GM13977 (cell line): ENCODE measurements around the gene BPNT1.

ENCODE experiments used
- DNase-seq: peaks from one replicate; pipeline ENCODE4 v3.0.0; 2012; ENCODE audit warnings: low spot score
- CTCF ChIP-seq: IDR thresholded peaks from 2 replicates; pipeline ENCODE4 v1.5.1; 2012; ENCODE audit warnings: mild to moderate bottlenecking, control low read depth; ENCODE audit not compliant: insufficient read depth; ENCODE audit errors: extremely low read depth, missing control alignments
- in situ Hi-C: fragments of 300-500 bp; cut with MboI; formaldehyde crosslinking; loops from one replicate; pipeline ENCODE4 v1.12.0; 2022; ENCODE audit warnings: low sequenced_read_pairs, low pct_unique_long_range_greater_than_20kb, mixed read lengths, inconsistent platforms; ENCODE audit not compliant: unreplicated experiment

Gene BPNT1

GRCh38 chr1:220089650-220090556 lies at the start of gene BPNT1:
BPNT1 (minus strand) TSS chr1:220089788; CDS start chr1:220079846, 9,942 bp downstream.
- TF ChIP-seq CTCF = no peak
- in situ Hi-C loops = no loop called here

GRCh38 chr1:220137019-220137786 lies 47.6 kb upstream of the BPNT1 start:
- DNase-seq = no peak
- in situ Hi-C loops = no loop called here
- TF ChIP-seq CTCF = no peak

More at GRCh38 chr1:220089650-220090556, at the start of gene BPNT1:
- DNase-seq = peak; percentile 80

GRCh38 chr1:220135755-220136154 lies 46.2 kb upstream of the BPNT1 start:
- TF ChIP-seq CTCF = no peak
- in situ Hi-C loops = no loop called here
- no peak for DNase-seq

GRCh38 chr1:220129479-220130210 lies 40.1 kb upstream of the BPNT1 start:
- no peak for DNase-seq
- in situ Hi-C loops = no loop called here
- TF ChIP-seq CTCF = no peak

GRCh38 chr1:220127076-220127475 lies 37.5 kb upstream of the BPNT1 start:
- no peak for TF ChIP-seq CTCF
- DNase-seq = no peak
- in situ Hi-C loops = no loop called here

GRCh38 chr1:220124542-220124941 lies 35.0 kb upstream of the BPNT1 start:
- no peak for DNase-seq
- no peak for TF ChIP-seq CTCF
- in situ Hi-C loops = no loop called here
